HEK293 (cell line): ENCODE measurements around the gene TEDC2.

ENCODE experiments used
- BCL11B ChIP-seq: fragments of 450-650 bp; formaldehyde crosslinking; IDR thresholded peaks from 2 replicates; pipeline ENCODE4 v1.5.1; 2016; ENCODE audit warnings: low read depth, missing biosample characterization, missing genetic modification characterization
- MEIS1 ChIP-seq: sonication (generic); formaldehyde crosslinking; IDR thresholded peaks from 2 replicates; pipeline ENCODE4 v1.8.1; 2022; ENCODE audit warnings: missing genetic modification reagents, mild to moderate bottlenecking, borderline replicate concordance
- SP3 ChIP-seq: fragments of 450-650 bp; formaldehyde crosslinking; IDR thresholded peaks from 2 replicates; pipeline ENCODE4 v1.5.1; 2016; ENCODE audit warnings: missing biosample characterization, missing genetic modification characterization
- SP7 ChIP-seq: fragments of 450-650 bp; formaldehyde crosslinking; IDR thresholded peaks from 2 replicates; pipeline ENCODE4 v1.5.1; 2016; ENCODE audit warnings: missing biosample characterization, missing genetic modification characterization
- ZBTB1 ChIP-seq: fragments of 450-650 bp; formaldehyde crosslinking; IDR thresholded peaks from 2 replicates; pipeline ENCODE4 v1.5.1; 2016; ENCODE audit warnings: missing biosample characterization, missing genetic modification characterization
- ZBTB48 ChIP-seq: fragments of 450-650 bp; formaldehyde crosslinking; IDR thresholded peaks from 2 replicates; pipeline ENCODE4 v1.5.1; 2016; ENCODE audit warnings: missing biosample characterization, missing genetic modification characterization
- ZBTB7A ChIP-seq: fragments of 450-650 bp; formaldehyde crosslinking; IDR thresholded peaks from 2 replicates; pipeline ENCODE4 v1.5.1; 2016; ENCODE audit warnings: low read depth, missing biosample characterization, missing genetic modification characterization
- ZFP3 ChIP-seq: fragments of 450-650 bp; formaldehyde crosslinking; IDR thresholded peaks from 2 replicates; pipeline ENCODE4 v1.5.1; 2016; ENCODE audit warnings: low read depth, missing biosample characterization, missing genetic modification characterization
- ZIC2 ChIP-seq: fragments of 450-650 bp; formaldehyde crosslinking; IDR thresholded peaks from 2 replicates; pipeline ENCODE4 v1.5.1; 2016; ENCODE audit warnings: missing biosample characterization, missing genetic modification characterization
- ZNF10 ChIP-seq: fragments of 450-650 bp; formaldehyde crosslinking; IDR thresholded peaks from 2 replicates; pipeline ENCODE4 v1.5.1; 2017; ENCODE audit warnings: missing biosample characterization, missing genetic modification characterization
- ZNF121 ChIP-seq: fragments of 450-650 bp; formaldehyde crosslinking; IDR thresholded peaks from 2 replicates; pipeline ENCODE4 v1.5.1; 2016; ENCODE audit warnings: missing biosample characterization, missing genetic modification characterization
- ZNF19 ChIP-seq: fragments of 450-650 bp; formaldehyde crosslinking; IDR thresholded peaks from 2 replicates; pipeline ENCODE4; 2016; ENCODE audit warnings: missing biosample characterization, missing genetic modification characterization, low read depth
- ZNF2 ChIP-seq: fragments of 450-650 bp; formaldehyde crosslinking; IDR thresholded peaks from 2 replicates; pipeline ENCODE4 v1.5.1; 2016; ENCODE audit warnings: missing biosample characterization, missing genetic modification characterization
- ZNF394 ChIP-seq: fragments of 450-650 bp; formaldehyde crosslinking; IDR thresholded peaks from 2 replicates; pipeline ENCODE4 v1.5.1; 2016; ENCODE audit warnings: missing biosample characterization, missing genetic modification characterization, mild to moderate bottlenecking, moderate library complexity, borderline replicate concordance
- ZNF426 ChIP-seq: fragments of 450-650 bp; formaldehyde crosslinking; IDR thresholded peaks from 2 replicates; pipeline ENCODE4 v1.5.1; 2017; ENCODE audit warnings: missing biosample characterization, missing genetic modification characterization, mild to moderate bottlenecking, inconsistent platforms, moderate library complexity
- ZNF623 ChIP-seq: fragments of 450-650 bp; formaldehyde crosslinking; IDR thresholded peaks from 2 replicates; pipeline ENCODE4 v1.5.1; 2016; ENCODE audit warnings: missing biosample characterization, missing genetic modification characterization
- ZNF660 ChIP-seq: fragments of 450-650 bp; IDR thresholded peaks from 2 replicates; pipeline ENCODE4 v1.5.1; 2018; ENCODE audit warnings: missing biosample characterization, mild to moderate bottlenecking, missing genetic modification characterization
- ZSCAN30 ChIP-seq: fragments of 450-650 bp; IDR thresholded peaks from 2 replicates; pipeline ENCODE4 v1.5.1; 2018; ENCODE audit warnings: missing biosample characterization, mild to moderate bottlenecking, missing genetic modification characterization, moderate library complexity
- TF ChIP-seq, protein P1 (sequence below): fragments of 450-650 bp; formaldehyde crosslinking; IDR thresholded peaks from 2 replicates; pipeline ENCODE4 v1.5.1; 2016; ENCODE audit warnings: missing biosample characterization, missing genetic modification characterization
- TF ChIP-seq, protein P2 (sequence below): fragments of 450-650 bp; formaldehyde crosslinking; IDR thresholded peaks from 2 replicates; pipeline ENCODE4 v1.5.1; 2017; ENCODE audit warnings: missing biosample characterization, missing genetic modification characterization
- TF ChIP-seq, protein P3 (sequence below): fragments of 450-650 bp; formaldehyde crosslinking; IDR thresholded peaks from 2 replicates; pipeline ENCODE4 v1.5.1; 2016; ENCODE audit warnings: missing biosample characterization, missing genetic modification characterization
- TF ChIP-seq, protein P4 (sequence below): fragments of 450-650 bp; formaldehyde crosslinking; IDR thresholded peaks from 2 replicates; pipeline ENCODE4 v1.5.1; 2017; ENCODE audit warnings: missing biosample characterization, missing genetic modification characterization
- TF ChIP-seq, protein P5 (sequence below): fragments of 450-650 bp; formaldehyde crosslinking; IDR thresholded peaks from 2 replicates; pipeline ENCODE4 v1.5.1; 2016; ENCODE audit warnings: missing biosample characterization, missing genetic modification characterization

The TEDC2 gene

DNA sequence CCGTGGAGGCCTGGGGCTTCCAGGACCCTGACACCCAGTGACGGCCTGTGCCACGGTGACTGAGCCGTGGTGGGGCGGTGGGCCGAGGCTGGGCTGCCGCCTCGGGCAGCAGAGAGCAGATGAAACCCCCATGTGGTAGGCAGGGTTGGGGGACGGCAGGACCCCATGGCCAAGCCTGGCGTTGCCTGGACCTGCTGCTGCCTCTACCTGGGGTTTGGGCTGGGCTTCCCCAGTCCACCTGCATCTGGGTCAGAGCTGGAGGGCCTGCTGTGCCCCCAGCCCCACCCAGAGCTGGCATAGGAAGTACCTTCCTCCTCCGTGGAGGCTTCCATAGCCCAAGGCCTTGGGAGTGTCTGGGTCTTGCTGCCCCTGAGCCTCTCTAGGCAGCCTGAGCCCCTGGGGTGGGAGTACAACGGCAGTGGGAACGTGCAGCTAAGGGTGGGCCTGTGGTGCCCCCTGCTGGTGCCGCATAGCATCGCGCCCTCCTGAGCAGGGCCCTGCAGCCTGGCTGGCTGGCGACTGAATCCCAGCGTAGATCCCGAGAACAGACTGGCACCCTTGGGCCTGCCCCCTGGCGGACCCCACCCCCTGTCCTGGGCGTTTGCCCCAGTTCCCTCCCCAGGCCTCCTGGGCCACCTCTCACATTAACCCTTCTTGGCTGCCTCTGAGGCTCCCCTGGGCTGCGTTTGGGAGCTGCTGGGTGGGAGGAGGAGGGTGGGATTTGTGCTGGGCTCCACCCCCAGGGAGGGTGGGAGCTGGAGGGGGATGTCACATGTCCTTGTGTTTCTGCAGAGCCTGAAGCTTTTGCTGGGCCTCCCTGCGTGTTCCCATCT is 41.2 kb downstream of the TEDC2 start (continued):
- TF ChIP-seq ZNF394 (tag by site-specific recombination) (peak; percentile 48; the same call in 1 of the 2 replicates), ZFP3 (tag by site-specific recombination) (no peak), BCL11B (no peak), ZNF660 (peak; percentile 48; the same call in 1 of the 2 replicates), ZNF121 (tag by site-specific recombination) (no peak), ZBTB48 (tag by site-specific recombination) (peak; percentile 56; the same call in 1 of the 2 replicates), MEIS1 (CRISPR knock-in tag) (no peak), ZBTB7A (peak; percentile 36; the same call in 1 of the 2 replicates), ZBTB1 (tag by site-specific recombination) (no peak), ZNF623 (tag by site-specific recombination) (no peak), SP7 (tag by site-specific recombination) (peak; percentile 30; the same call in 1 of the 2 replicates), ZSCAN30 (tag by site-specific recombination) (peak; percentile 67; the same call in 1 of the 2 replicates), ZNF10 (tag by site-specific recombination) (no peak), ZNF426 (tag by site-specific recombination) (no peak), SP3 (tag by site-specific recombination) (peak; percentile 88), ZNF2 (tag by site-specific recombination) (peak; percentile 82; the same call in 1 of the 2 replicates), ZIC2 (tag by site-specific recombination) (peak; percentile 76), ZNF19 (no peak)
- TF ChIP-seq, protein P1, sequence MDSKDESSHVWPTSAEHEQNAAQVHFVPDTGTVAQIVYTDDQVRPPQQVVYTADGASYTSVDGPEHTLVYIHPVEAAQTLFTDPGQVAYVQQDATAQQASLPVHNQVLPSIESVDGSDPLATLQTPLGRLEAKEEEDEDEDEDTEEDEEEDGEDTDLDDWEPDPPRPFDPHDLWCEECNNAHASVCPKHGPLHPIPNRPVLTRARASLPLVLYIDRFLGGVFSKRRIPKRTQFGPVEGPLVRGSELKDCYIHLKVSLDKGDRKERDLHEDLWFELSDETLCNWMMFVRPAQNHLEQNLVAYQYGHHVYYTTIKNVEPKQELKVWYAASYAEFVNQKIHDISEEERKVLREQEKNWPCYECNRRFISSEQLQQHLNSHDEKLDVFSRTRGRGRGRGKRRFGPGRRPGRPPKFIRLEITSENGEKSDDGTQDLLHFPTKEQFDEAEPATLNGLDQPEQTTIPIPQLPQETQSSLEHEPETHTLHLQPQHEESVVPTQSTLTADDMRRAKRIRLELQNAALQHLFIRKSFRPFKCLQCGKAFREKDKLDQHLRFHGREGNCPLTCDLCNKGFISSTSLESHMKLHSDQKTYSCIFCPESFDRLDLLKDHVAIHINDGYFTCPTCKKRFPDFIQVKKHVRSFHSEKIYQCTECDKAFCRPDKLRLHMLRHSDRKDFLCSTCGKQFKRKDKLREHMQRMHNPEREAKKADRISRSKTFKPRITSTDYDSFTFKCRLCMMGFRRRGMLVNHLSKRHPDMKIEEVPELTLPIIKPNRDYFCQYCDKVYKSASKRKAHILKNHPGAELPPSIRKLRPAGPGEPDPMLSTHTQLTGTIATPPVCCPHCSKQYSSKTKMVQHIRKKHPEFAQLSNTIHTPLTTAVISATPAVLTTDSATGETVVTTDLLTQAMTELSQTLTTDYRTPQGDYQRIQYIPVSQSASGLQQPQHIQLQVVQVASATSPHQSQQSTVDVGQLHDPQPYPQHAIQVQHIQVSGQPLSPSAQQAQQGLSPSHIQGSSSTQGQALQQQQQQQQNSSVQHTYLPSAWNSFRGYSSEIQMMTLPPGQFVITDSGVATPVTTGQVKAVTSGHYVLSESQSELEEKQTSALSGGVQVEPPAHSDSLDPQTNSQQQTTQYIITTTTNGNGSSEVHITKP (tag by site-specific recombination) = peak; percentile 70
- TF ChIP-seq, protein P2, sequence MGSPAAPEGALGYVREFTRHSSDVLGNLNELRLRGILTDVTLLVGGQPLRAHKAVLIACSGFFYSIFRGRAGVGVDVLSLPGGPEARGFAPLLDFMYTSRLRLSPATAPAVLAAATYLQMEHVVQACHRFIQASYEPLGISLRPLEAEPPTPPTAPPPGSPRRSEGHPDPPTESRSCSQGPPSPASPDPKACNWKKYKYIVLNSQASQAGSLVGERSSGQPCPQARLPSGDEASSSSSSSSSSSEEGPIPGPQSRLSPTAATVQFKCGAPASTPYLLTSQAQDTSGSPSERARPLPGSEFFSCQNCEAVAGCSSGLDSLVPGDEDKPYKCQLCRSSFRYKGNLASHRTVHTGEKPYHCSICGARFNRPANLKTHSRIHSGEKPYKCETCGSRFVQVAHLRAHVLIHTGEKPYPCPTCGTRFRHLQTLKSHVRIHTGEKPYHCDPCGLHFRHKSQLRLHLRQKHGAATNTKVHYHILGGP (tag by site-specific recombination) = no peak
- TF ChIP-seq, protein P3, sequence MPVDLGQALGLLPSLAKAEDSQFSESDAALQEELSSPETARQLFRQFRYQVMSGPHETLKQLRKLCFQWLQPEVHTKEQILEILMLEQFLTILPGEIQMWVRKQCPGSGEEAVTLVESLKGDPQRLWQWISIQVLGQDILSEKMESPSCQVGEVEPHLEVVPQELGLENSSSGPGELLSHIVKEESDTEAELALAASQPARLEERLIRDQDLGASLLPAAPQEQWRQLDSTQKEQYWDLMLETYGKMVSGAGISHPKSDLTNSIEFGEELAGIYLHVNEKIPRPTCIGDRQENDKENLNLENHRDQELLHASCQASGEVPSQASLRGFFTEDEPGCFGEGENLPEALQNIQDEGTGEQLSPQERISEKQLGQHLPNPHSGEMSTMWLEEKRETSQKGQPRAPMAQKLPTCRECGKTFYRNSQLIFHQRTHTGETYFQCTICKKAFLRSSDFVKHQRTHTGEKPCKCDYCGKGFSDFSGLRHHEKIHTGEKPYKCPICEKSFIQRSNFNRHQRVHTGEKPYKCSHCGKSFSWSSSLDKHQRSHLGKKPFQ (tag by site-specific recombination) = peak; percentile 88
- TF ChIP-seq, protein P4, sequence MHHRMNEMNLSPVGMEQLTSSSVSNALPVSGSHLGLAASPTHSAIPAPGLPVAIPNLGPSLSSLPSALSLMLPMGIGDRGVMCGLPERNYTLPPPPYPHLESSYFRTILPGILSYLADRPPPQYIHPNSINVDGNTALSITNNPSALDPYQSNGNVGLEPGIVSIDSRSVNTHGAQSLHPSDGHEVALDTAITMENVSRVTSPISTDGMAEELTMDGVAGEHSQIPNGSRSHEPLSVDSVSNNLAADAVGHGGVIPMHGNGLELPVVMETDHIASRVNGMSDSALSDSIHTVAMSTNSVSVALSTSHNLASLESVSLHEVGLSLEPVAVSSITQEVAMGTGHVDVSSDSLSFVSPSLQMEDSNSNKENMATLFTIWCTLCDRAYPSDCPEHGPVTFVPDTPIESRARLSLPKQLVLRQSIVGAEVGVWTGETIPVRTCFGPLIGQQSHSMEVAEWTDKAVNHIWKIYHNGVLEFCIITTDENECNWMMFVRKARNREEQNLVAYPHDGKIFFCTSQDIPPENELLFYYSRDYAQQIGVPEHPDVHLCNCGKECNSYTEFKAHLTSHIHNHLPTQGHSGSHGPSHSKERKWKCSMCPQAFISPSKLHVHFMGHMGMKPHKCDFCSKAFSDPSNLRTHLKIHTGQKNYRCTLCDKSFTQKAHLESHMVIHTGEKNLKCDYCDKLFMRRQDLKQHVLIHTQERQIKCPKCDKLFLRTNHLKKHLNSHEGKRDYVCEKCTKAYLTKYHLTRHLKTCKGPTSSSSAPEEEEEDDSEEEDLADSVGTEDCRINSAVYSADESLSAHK (tag by site-specific recombination) = 0 out of 2 replicates have a peak, but pooled peaks have one; percentile 28
- TF ChIP-seq, protein P5, sequence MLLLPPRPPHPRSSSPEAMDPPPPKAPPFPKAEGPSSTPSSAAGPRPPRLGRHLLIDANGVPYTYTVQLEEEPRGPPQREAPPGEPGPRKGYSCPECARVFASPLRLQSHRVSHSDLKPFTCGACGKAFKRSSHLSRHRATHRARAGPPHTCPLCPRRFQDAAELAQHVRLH (tag by site-specific recombination) = no peak
